SK-N-SH (cell line): Measurements from ENCODE around the gene NEGR1. TPM values are rescaled to one million over a fixed set of nuclear protein-coding genes. Genes with fewer than 3 reads are reported as not detected.

ENCODE experiments used
- CTCF ChIA-PET: fragments of 300-600, 350-600 bp; formaldehyde crosslinking; extraction: SDS; loops from one replicate; lab custom pipeline; 2021; lab: Yijun Ruan, JAX
- POLR2A ChIA-PET: fragments of 350-600 bp; sonication (Branson Sonifier 250); formaldehyde crosslinking; extraction: SDS; loops from one replicate; lab custom pipeline; 2020; ENCODE audit warnings: antibody characterized with exemption, inconsistent platforms; lab: Yijun Ruan, JAX
- DNase-seq: peaks from one replicate; pipeline ENCODE4 v3.0.0; 2012
- H2AFZ ChIP-seq: fragments of 200-600 bp; sonication (generic); 2 replicates; pipeline ENCODE4 v1.8.1; 2016; ENCODE audit warnings: antibody characterized with exemption, mild to moderate bottlenecking, low read depth
- H3F3A ChIP-seq: fragments of 200-600 bp; sonication (generic); replicated peaks from 2 replicates; pipeline ENCODE3; 2016; ENCODE audit warnings: antibody characterized with exemption, mild to moderate bottlenecking; ENCODE audit not compliant: insufficient read depth
- H3K27ac ChIP-seq, 2 experiments: fragments of 200-500 bp in 1 of 2; fragments of 200-600 bp in 1 of 2; sonication (Bioruptor generic) in 1 of 2; sonication (generic), shearing (Covaris generic) in 1 of 2; 2 replicates each; pipeline versions ENCODE4 v1.5.1 to v1.6.1; 2014 to 2016; ENCODE audit warnings: low read depth in 2 of 2, inconsistent platforms in 1 of 2, low read length in 1 of 2, mild to moderate bottlenecking in 1 of 2, mixed read lengths in 1 of 2
- H3K27me3 ChIP-seq: fragments of 200-600 bp; sonication (generic), shearing (Covaris generic); 2 replicates; pipeline ENCODE4 v1.6.1; 2016; ENCODE audit warnings: mixed run types; ENCODE audit not compliant: insufficient read depth
- H3K36me3 ChIP-seq, 2 experiments: fragments of 200-500 bp in 1 of 2; fragments of 200-600 bp in 1 of 2; sonication (Bioruptor generic) in 1 of 2; sonication (generic) in 1 of 2; replicated peaks in 1 of 2; 2 replicates each; pipeline versions ENCODE3 to v1.5.1; 2014 to 2016; ENCODE audit warnings: low read length in 1 of 2, mild to moderate bottlenecking in 1 of 2; ENCODE audit not compliant: insufficient read depth in 2 of 2, control insufficient read depth in 1 of 2
- H3K4me1 ChIP-seq, 2 experiments: fragments of 200-500 bp in 1 of 2; fragments of 200-600 bp in 1 of 2; sonication (Bioruptor generic) in 1 of 2; sonication (generic), shearing (Covaris generic) in 1 of 2; 2 replicates each; pipeline versions ENCODE4 v1.5.1 to v1.6.1; 2014 to 2016; ENCODE audit warnings: low read depth in 1 of 2, low read length in 1 of 2, mixed run types in 1 of 2; ENCODE audit not compliant: insufficient read depth in 2 of 2, control insufficient read depth in 1 of 2
- H3K4me2 ChIP-seq: fragments of 200-600 bp; sonication (generic), shearing (Covaris generic); 2 replicates; pipeline ENCODE4 v1.6.1; 2017; ENCODE audit warnings: mixed run types
- H3K4me3 ChIP-seq, 2 experiments: fragments of 200-500 bp in 1 of 2; fragments of 200-600 bp in 1 of 2; sonication (Bioruptor generic) in 1 of 2; sonication (generic), shearing (Covaris generic) in 1 of 2; 2 replicates each; pipeline versions ENCODE4 v1.5.1 to v1.8.1; 2014 to 2016; ENCODE audit warnings: low read depth in 2 of 2, inconsistent platforms in 1 of 2, low read length in 1 of 2, mild to moderate bottlenecking in 1 of 2, mixed read lengths in 1 of 2, moderate library complexity in 1 of 2
- H3K79me2 ChIP-seq: fragments of 200-600 bp; sonication (generic); 2 replicates; pipeline ENCODE4 v1.8.1; 2017; ENCODE audit warnings: mild to moderate bottlenecking; ENCODE audit not compliant: insufficient read depth
- H3K9ac ChIP-seq: fragments of 200-600 bp; sonication (generic); 2 replicates; pipeline ENCODE4 v1.6.1; 2017; ENCODE audit warnings: mixed run types
- H3K9me2 ChIP-seq: fragments of 200-600 bp; sonication (generic); 2 replicates; pipeline ENCODE4 v1.6.1; 2017; ENCODE audit warnings: mixed run types
- H3K9me3 ChIP-seq: fragments of 200-600 bp; sonication (generic); 2 replicates; pipeline ENCODE4 v1.6.1; 2017; ENCODE audit warnings: mixed run types, mild to moderate bottlenecking, moderate library complexity
- H4K20me1 ChIP-seq: fragments of 200-600 bp; sonication (generic); 2 replicates; pipeline ENCODE4 v1.6.1; 2017; ENCODE audit warnings: mild to moderate bottlenecking, mixed run types; ENCODE audit not compliant: insufficient read depth
- CTCF ChIP-seq: fragments of 200-600 bp; sonication (generic); IDR thresholded peaks from 2 replicates; pipeline ENCODE4 v1.6.1; 2017; ENCODE audit warnings: antibody characterized with exemption, mild to moderate bottlenecking, moderate library complexity
- EP300 ChIP-seq, 2 experiments: IDR thresholded peaks; 2 replicates each; pipeline versions ENCODE4 v1.4.0 to v1.6.1; 2012; ENCODE audit warnings: borderline replicate concordance in 1 of 2, low read depth in 1 of 2, low read length in 1 of 2
- EZH2phosphoT487 ChIP-seq: fragments of 200-600 bp; sonication (generic); IDR thresholded peaks from 2 replicates; pipeline ENCODE4 v1.6.1; 2017; ENCODE audit warnings: low read depth, mixed run types, mild to moderate bottlenecking, antibody characterized with exemption, moderate library complexity, borderline replicate concordance
- FOSL2 ChIP-seq: IDR thresholded peaks from 2 replicates; pipeline ENCODE4 v1.4.0; 2012; ENCODE audit warnings: low read depth, mild to moderate bottlenecking, moderate library complexity, borderline replicate concordance
- FOXJ3 ChIP-seq: sonication (generic); formaldehyde crosslinking; IDR thresholded peaks from 2 replicates; pipeline ENCODE4 v1.5.1; 2020; ENCODE audit warnings: mild to moderate bottlenecking, missing genetic modification reagents
- FOXM1 ChIP-seq: IDR thresholded peaks from 2 replicates; pipeline ENCODE4 v1.4.0; 2012; ENCODE audit warnings: low read depth, mild to moderate bottlenecking
- GATA2 ChIP-seq: sonication (generic); formaldehyde crosslinking; IDR thresholded peaks from 2 replicates; pipeline ENCODE4 v1.5.0; 2020; ENCODE audit warnings: mild to moderate bottlenecking, missing genetic modification reagents
- JUND ChIP-seq: IDR thresholded peaks from 2 replicates; pipeline ENCODE4 v1.4.0; 2012
- NFIC ChIP-seq: IDR thresholded peaks from 2 replicates; pipeline ENCODE4 v1.4.0; 2012; ENCODE audit warnings: borderline replicate concordance
- NRF1 ChIP-seq: IDR thresholded peaks from 2 replicates; pipeline ENCODE4 v1.6.1; 2012; ENCODE audit warnings: low read depth, mild to moderate bottlenecking, low read length
- PBX3 ChIP-seq: IDR thresholded peaks from 2 replicates; pipeline ENCODE4; 2012
- RFX5 ChIP-seq: IDR thresholded peaks from 2 replicates; pipeline ENCODE4 v1.6.1; 2012; ENCODE audit warnings: mild to moderate bottlenecking, improper control_type of control experiment, low read length
- RXRA ChIP-seq: IDR thresholded peaks from 2 replicates; pipeline ENCODE4 v1.4.0; 2012; ENCODE audit warnings: low read depth, mild to moderate bottlenecking, borderline replicate concordance
- TAF1 ChIP-seq: IDR thresholded peaks from 2 replicates; pipeline ENCODE4 v1.6.1; 2012; ENCODE audit warnings: low read depth, mild to moderate bottlenecking, low read length, moderate library complexity, borderline replicate concordance
- TEAD4 ChIP-seq: IDR thresholded peaks from 2 replicates; pipeline ENCODE4 v1.4.0; 2012; ENCODE audit warnings: mild to moderate bottlenecking, borderline replicate concordance; ENCODE audit not compliant: insufficient read depth
- USF1 ChIP-seq: IDR thresholded peaks from 2 replicates; pipeline ENCODE4 v1.4.0; 2012; ENCODE audit warnings: low read depth, borderline replicate concordance
- WGBS: methylation state at CpG from one replicate; pipeline ENCODE4 v1.1.6; 2017; ENCODE audit warnings: low lambda C conversion rate; 5-methylcytosine and 5-hydroxymethylcytosine counted together
- polyA plus RNA-seq, 3 experiments: library from polyadenylated mRNA; depleted of rRNA; stranded (reverse); fragments of >200 nt; gene quantifications; 2 replicates each; pipeline ENCODE4 v1.2.3, GENCODE V29; 2012
- TF ChIP-seq, protein P1 (sequence below): IDR thresholded peaks from 2 replicates; pipeline ENCODE4 v1.4.0; 2012; ENCODE audit warnings: low read depth
- TF ChIP-seq, protein P2 (sequence below): IDR thresholded peaks from 2 replicates; pipeline ENCODE4 v1.4.0; 2012; ENCODE audit warnings: low read depth, borderline replicate concordance

NEGR1 gene
- polyA plus RNA-seq, 1 of the 3 experiments (the other 2 are of a cell fraction): 0.21 TPM

DNA sequence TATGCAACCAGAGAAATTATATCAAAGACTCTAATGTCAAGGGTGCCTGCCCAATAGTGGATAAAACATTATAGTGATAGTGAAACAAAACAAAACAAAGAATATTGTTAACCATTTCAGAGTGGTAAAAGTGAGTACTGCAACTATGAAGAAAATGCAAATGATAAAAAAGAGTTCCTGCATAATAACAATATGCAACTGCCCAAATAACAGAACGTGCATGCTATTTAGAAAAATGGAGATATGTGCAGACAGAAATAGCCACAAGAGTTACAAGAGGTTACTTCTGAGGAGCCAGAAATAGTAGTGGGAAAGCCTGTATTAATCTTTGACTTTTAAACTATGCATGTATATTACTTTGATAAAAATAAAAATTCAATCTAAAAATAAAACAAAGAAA is 302.5 kb downstream of the NEGR1 start:
- DNase-seq: no peak
- H3K9me2 ChIP-seq: no peaks in the 10 kb centered on the region
- CTCF ChIA-PET: no interaction called here
- 33% methylated on average over 1 of the region's 1 CpG for WGBS
- H3K9ac ChIP-seq: no peak overlapping the region
- H3K27me3 ChIP-seq: no peaks in the 10 kb centered on the region
- no peak for TF ChIP-seq EZH2phosphoT487
- no peak for TF ChIP-seq PBX3
- no peak for TF ChIP-seq GATA2 (CRISPR knock-in tag)
- TF ChIP-seq, protein P1, sequence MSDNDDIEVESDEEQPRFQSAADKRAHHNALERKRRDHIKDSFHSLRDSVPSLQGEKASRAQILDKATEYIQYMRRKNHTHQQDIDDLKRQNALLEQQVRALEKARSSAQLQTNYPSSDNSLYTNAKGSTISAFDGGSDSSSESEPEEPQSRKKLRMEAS: no peak
- TF ChIP-seq, protein P2, sequence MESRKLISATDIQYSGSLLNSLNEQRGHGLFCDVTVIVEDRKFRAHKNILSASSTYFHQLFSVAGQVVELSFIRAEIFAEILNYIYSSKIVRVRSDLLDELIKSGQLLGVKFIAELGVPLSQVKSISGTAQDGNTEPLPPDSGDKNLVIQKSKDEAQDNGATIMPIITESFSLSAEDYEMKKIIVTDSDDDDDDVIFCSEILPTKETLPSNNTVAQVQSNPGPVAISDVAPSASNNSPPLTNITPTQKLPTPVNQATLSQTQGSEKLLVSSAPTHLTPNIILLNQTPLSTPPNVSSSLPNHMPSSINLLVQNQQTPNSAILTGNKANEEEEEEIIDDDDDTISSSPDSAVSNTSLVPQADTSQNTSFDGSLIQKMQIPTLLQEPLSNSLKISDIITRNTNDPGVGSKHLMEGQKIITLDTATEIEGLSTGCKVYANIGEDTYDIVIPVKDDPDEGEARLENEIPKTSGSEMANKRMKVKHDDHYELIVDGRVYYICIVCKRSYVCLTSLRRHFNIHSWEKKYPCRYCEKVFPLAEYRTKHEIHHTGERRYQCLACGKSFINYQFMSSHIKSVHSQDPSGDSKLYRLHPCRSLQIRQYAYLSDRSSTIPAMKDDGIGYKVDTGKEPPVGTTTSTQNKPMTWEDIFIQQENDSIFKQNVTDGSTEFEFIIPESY: no peak
- TF ChIP-seq FOSL2: no peak
- no peak for TF ChIP-seq RFX5
- TF ChIP-seq FOXM1: no peak
- no peak for TF ChIP-seq NRF1
- no peak for TF ChIP-seq CTCF
- no peak for TF ChIP-seq JUND
- no peak for TF ChIP-seq EP300 (IDR thresholded peaks at IDR 0.05; ENCODE audit: borderline replicate concordance in 1 of 2, low read depth in 1 of 2, low read length in 1 of 2)
- no peak for TF ChIP-seq NFIC
- no peak for TF ChIP-seq TEAD4
- TF ChIP-seq FOXJ3 (CRISPR knock-in tag): no peak
- no peak for TF ChIP-seq USF1
- no peak for TF ChIP-seq TAF1
- no peak for TF ChIP-seq RXRA
- H3K36me3 ChIP-seq: no peaks in the 10 kb centered on the region
- H2AFZ ChIP-seq: no peak overlapping the region
- no peak overlapping the region for H3K4me3 ChIP-seq
- no peaks in the 10 kb centered on the region for H3F3A ChIP-seq
- H4K20me1 ChIP-seq: no peaks in the 10 kb centered on the region
- no peaks in the 10 kb centered on the region for H3K9me3 ChIP-seq
- no peak overlapping the region for H3K4me2 ChIP-seq
- no peak overlapping the region for H3K27ac ChIP-seq
- H3K79me2 ChIP-seq: no peaks in the 10 kb centered on the region
- no peaks in the 10 kb centered on the region for H3K4me1 ChIP-seq
- POLR2A ChIA-PET: no interaction called here
